ENCODE data around the gene CKAP5.

CKAP5 gene

GRCh38 chr11:46776878-46777277 is 69.2 kb downstream of the CKAP5 start:
- CTCF ChIA-PET, result no interaction called here
- no peak overlapping the region for H3K4me3 ChIP-seq (ENCODE audit: low read depth, low read length)
- POLR2A ChIA-PET, result no interaction called here
- DNase-seq (ENCODE audit: low read depth, low spot score), result no peak
- TF ChIP-seq, protein P1, sequence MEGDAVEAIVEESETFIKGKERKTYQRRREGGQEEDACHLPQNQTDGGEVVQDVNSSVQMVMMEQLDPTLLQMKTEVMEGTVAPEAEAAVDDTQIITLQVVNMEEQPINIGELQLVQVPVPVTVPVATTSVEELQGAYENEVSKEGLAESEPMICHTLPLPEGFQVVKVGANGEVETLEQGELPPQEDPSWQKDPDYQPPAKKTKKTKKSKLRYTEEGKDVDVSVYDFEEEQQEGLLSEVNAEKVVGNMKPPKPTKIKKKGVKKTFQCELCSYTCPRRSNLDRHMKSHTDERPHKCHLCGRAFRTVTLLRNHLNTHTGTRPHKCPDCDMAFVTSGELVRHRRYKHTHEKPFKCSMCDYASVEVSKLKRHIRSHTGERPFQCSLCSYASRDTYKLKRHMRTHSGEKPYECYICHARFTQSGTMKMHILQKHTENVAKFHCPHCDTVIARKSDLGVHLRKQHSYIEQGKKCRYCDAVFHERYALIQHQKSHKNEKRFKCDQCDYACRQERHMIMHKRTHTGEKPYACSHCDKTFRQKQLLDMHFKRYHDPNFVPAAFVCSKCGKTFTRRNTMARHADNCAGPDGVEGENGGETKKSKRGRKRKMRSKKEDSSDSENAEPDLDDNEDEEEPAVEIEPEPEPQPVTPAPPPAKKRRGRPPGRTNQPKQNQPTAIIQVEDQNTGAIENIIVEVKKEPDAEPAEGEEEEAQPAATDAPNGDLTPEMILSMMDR (IDR thresholded peaks at IDR 0.05; ENCODE audit: insufficient read depth, low read length, missing control alignments), result no peak

DNA sequence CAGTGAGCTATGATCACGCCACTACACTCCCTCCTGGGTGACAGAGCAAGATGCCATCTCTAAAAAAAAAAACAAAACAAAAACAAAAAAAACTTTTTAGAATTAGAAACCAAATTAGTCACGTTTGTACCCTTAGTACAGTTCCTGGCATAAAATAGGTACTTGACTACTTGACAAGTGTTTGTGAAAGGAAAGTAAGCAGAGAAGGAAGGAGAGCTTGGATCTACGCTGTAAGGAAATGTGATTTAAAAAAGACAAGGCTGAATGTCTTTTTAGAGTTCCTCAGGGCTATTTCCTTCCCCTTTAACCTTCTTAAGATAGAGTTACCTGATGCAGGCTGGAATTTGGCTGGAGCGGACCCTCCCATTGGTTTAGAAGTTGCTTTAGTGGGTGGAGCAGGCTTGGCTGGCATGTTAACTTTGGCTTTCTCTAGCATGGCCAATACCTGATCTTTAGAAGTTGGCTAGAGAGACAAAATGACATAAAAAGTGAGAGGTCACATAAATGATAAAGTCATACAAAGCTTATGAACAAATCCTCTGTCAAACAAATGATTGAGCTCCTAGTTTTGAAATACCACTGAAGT is 76.4 kb downstream of the CKAP5 start:
- ChIA-PET POLR2A (no interaction called here), CTCF (interaction anchor here (0.7 to 0.8 kb wide), 2 partner anchors 9 to 380 kb away, joined by 3 read pairs; no protein-coding TSS in a partner anchor)
- TF ChIP-seq, protein P1 (IDR thresholded peaks at IDR 0.05; ENCODE audit: insufficient read depth, low read length, missing control alignments), result no peak
- no peak overlapping the region for H3K4me3 ChIP-seq (ENCODE audit: low read depth, low read length)
- no peak for DNase-seq (ENCODE audit: low read depth, low spot score)

DNA sequence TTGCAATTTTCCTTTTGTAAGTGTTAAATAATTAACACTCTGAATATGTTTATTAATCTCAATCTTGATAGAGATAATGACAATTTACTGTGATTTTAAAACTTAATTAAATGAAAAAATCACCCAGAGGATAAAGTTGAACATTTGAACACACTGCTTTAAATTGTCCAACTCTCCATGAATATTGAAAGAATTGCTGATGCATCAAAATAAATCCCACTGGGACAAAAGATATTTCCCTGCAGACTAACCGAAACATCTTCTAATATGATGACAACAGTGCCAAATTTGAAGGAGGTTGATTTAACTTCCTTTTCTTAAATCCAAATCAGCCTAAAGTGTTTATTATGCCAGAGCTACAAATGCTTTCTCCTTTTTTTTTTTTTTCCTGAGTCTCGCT is 79.4 kb downstream of the CKAP5 start:
- ChIA-PET CTCF (no interaction called here), POLR2A (no interaction called here)
- TF ChIP-seq, protein P1 (IDR thresholded peaks at IDR 0.05; ENCODE audit: insufficient read depth, low read length, missing control alignments), result no peak
- H3K4me3 ChIP-seq (ENCODE audit: low read depth, low read length), result no peak overlapping the region
- DNase-seq (ENCODE audit: low read depth, low spot score), result no peak

DNA sequence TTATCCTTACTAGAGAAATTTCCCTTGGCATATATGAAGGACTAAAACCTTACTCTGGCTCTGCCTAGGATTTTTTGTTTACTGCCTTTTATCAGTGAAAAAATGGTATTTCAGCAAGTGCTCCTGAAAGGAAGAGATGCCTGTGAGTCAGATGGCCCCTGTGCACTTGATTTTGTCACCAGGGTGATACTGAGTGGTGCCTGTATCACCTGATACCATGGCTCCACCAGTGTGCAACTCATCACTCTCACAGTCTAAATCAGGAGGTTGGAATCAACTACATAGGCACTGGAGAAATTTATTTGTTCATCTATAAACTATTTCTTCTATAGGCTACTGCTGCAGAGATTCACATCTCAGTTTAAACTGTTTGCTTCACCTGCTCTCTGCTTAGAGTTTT is 83.8 kb downstream of the CKAP5 start:
- POLR2A ChIA-PET, result no interaction called here
- no peak overlapping the region for H3K4me3 ChIP-seq (ENCODE audit: low read depth, low read length)
- CTCF ChIA-PET, result no interaction called here
- TF ChIP-seq, protein P1 (IDR thresholded peaks at IDR 0.05; ENCODE audit: insufficient read depth, low read length, missing control alignments), result no peak
- DNase-seq (ENCODE audit: low read depth, low spot score), result no peak

- H3K4me3 ChIP-seq (ENCODE audit: low read depth, low read length), result no peak overlapping the region
- ChIA-PET CTCF (interaction anchor here (1.0 to 1.1 kb wide), 2 partner anchors 8 to 17 kb away, joined by 3 read pairs; no protein-coding TSS in a partner anchor), POLR2A (no interaction called here)
- TF ChIP-seq, protein P1 (IDR thresholded peaks at IDR 0.05; ENCODE audit: insufficient read depth, low read length, missing control alignments), result no peak
- DNase-seq (ENCODE audit: low read depth, low spot score), result no peak
Observed at GRCh38 chr11:46761807-46762206, 84.3 kb downstream of the CKAP5 start.

- DNase-seq (ENCODE audit: low read depth, low spot score), result no peak
- TF ChIP-seq, protein P1 (IDR thresholded peaks at IDR 0.05; ENCODE audit: insufficient read depth, low read length, missing control alignments), result no peak
- no peak overlapping the region for H3K4me3 ChIP-seq (ENCODE audit: low read depth, low read length)
- ChIA-PET CTCF (interaction anchor here (0.7 to 1.1 kb wide), 3 partner anchors 10 to 16 kb away, joined by 3 read pairs; no protein-coding TSS in a partner anchor), POLR2A (no interaction called here)
Observed at GRCh38 chr11:46760429-46761128, 85.5 kb downstream of the CKAP5 start.
